HG02798 (cell line): ENCODE data around the gene IL17F.

ENCODE experiments used
- ATAC-seq: cut with Tn5 transposase; IDR thresholded peaks from one replicate; pipeline ENCODE4 v1.9.1; 2021; ENCODE audit warnings: mild to moderate bottlenecking; ENCODE audit not compliant: unreplicated experiment, poor library complexity

IL17F gene

GRCh38 chr6:52244400-52244799 is at the start of gene IL17F:
TSS of gene IL17F (minus strand) at chr6:52244500. CDS start at chr6:52244429, 71 bp downstream.
- no peak for ATAC-seq

- ATAC-seq: no peak
These were observed 48.8 kb upstream of the IL17F start for GRCh38 chr6:52293067-52293466.

GRCh38 chr6:52288841-52289240 is 44.5 kb upstream of the IL17F start:
- no peak for ATAC-seq

GRCh38 chr6:52288216-52288615 is 43.9 kb upstream of the IL17F start:
- no peak for ATAC-seq

GRCh38 chr6:52286798-52287432 is 42.6 kb upstream of the IL17F start:
- no peak for ATAC-seq

GRCh38 chr6:52285177-52286068 is 41.1 kb upstream of the IL17F start:
- no peak for ATAC-seq

- ATAC-seq: peak; percentile 99
These were observed 40.3 kb upstream of the IL17F start, which contains the start of gene MCM3 for GRCh38 chr6:52284460-52285176. TSS of gene MCM3 (minus strand) at chr6:52284742. CDS start at chr6:52284674, 68 bp downstream.

GRCh38 chr6:52284131-52284459 is 39.8 kb upstream of the IL17F start:
- no peak for ATAC-seq

GRCh38 chr6:52283111-52283510 is 38.8 kb upstream of the IL17F start:
- no peak for ATAC-seq

GRCh38 chr6:52276130-52276529 is 31.8 kb upstream of the IL17F start:
- no peak for ATAC-seq

GRCh38 chr6:52271852-52272460 is 27.7 kb upstream of the IL17F start:
- ATAC-seq: no peak

- ATAC-seq: peak; percentile 85
These were observed 19.6 kb upstream of the IL17F start for GRCh38 chr6:52263709-52264540.

- ATAC-seq: no peak
These were observed 18.5 kb upstream of the IL17F start for GRCh38 chr6:52262620-52263344.

- no peak for ATAC-seq
These were observed 16.9 kb upstream of the IL17F start for GRCh38 chr6:52261229-52261628.

- no peak for ATAC-seq
These were observed 16.3 kb upstream of the IL17F start for GRCh38 chr6:52260634-52261033.

GRCh38 chr6:52255434-52255833 is 11.1 kb upstream of the IL17F start:
- ATAC-seq: no peak

GRCh38 chr6:52254731-52255378 is 10.6 kb upstream of the IL17F start:
- ATAC-seq: no peak

GRCh38 chr6:52253494-52253893 is 9.2 kb upstream of the IL17F start:
- ATAC-seq: no peak

- no peak for ATAC-seq
These were observed 6.8 kb upstream of the IL17F start for GRCh38 chr6:52251113-52251512.
